ENCODE results near the gene DAZL. TPM values are rescaled to one million over a fixed set of nuclear protein-coding genes. Genes with fewer than 3 reads are reported as not detected.

The DAZL gene
- total and polyA plus RNA-seq, 9 of the 15 experiments (the other 6 are each of a cell fraction or from before 2014, with no cell fraction given): not detected

DNA sequence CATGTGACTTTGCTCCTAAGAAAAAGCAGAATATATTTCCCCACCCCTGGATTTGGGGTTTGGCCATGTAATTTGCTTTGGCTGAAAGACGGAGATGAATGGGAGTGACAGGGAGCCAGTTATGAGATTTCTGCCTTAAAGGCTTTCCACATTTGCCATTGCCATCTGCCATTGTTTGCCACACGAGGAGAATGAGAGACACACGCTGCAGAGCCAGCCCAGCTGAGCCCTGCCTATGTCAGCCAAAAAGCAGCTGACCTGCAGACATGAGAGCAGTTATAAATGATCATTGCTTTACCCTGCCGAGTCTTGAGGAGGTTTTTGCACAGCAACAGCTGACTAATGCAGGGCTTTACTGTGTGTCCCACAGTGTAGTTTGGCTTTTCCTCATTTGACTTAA is 51.1 kb downstream of the DAZL start:
- no peak overlapping the region for H2AFZ ChIP-seq (ENCODE audit: low read depth, low read length)
- no peaks in the 10 kb centered on the region for H4K20me1 ChIP-seq (replicated peaks; ENCODE audit: control insufficient read depth, insufficient read depth, low read length)
- no peaks in the 10 kb centered on the region for H3K9me3 ChIP-seq (replicated peaks; ENCODE audit: control insufficient read depth, insufficient read depth, low read depth, low read length)
- in situ Hi-C loops (cut with MboI): loop anchor here (5.0 to 10.0 kb wide), 2 partner anchors 267 to 509 kb away; no protein-coding TSS in a partner anchor
- H3K4me1 ChIP-seq (replicated peaks in 1 of 2; ENCODE audit: control insufficient read depth in 2 of 2, insufficient read depth in 2 of 2, low read length in 2 of 2): peaks cover 0 to 2% of the 10 kb centered on the region in 2 experiments; a peak in 3 of 5 replicates
- no peaks in the 10 kb centered on the region for H3K9me1 ChIP-seq (ENCODE audit: control insufficient read depth, insufficient read depth, low read length)
- H3K4me3 ChIP-seq: no peak overlapping the region
- BruUV-seq (replicated peaks): no TSS peak
- intact Hi-C loops (cut with micrococcal nuclease): loop anchor here (5.0 to 10.0 kb wide), 2 partner anchors 377 to 1349 kb away; partner anchors contain the start of gene CAPN7
- ATAC-seq: no peak
- no peak for DNase-seq (ENCODE audit: extremely low read depth in 1 of 4, low spot score in 3 of 4)
- no peak overlapping the region; the same call in 1 of the 2 replicates for H3K4me2 ChIP-seq (ENCODE audit: insufficient read depth, low read length)
- ChIA-PET CTCF (ENCODE audit: low intra/inter-chr PET ratio) (no interaction called here), POLR2A (interaction anchor here (0.5 to 0.7 kb wide), 2 partner anchors 16 to 1478 kb away, joined by 3 to 5 read pairs; no protein-coding TSS in a partner anchor)
- no peaks in the 10 kb centered on the region for H3K36me3 ChIP-seq (ENCODE audit: control insufficient read depth, insufficient read depth, low read length)
- no peaks in the 10 kb centered on the region for H3K79me2 ChIP-seq (ENCODE audit: control insufficient read depth, insufficient read depth, low read length)
- H3K27me3 ChIP-seq (ENCODE audit: control insufficient read depth in 2 of 2, insufficient read depth in 2 of 2, low read length in 2 of 2): peaks cover 5 to 22% of the 10 kb centered on the region in 2 experiments
- WGBS (ENCODE audit: insufficient coverage, low coverage, missing lambda C conversion rate): 4% methylated on average over 4 of the region's 4 CpGs
- FAIRE-seq: no peak
- TF ChIP-seq SETDB1 (IDR thresholded peaks at IDR 0.05; ENCODE audit: low read length) (no peak), RFX5 (IDR thresholded peaks at IDR 0.05; ENCODE audit: low read depth, low read length) (peak; percentile 38; the same call in 1 of the 2 replicates)
- no peak overlapping the region for H3K9ac ChIP-seq (ENCODE audit: insufficient read depth in 1 of 2, low read depth in 2 of 2, low read length in 2 of 2)
- no peak overlapping the region for H3K27ac ChIP-seq (ENCODE audit: extremely low read depth, low read depth, low read length)

DNA sequence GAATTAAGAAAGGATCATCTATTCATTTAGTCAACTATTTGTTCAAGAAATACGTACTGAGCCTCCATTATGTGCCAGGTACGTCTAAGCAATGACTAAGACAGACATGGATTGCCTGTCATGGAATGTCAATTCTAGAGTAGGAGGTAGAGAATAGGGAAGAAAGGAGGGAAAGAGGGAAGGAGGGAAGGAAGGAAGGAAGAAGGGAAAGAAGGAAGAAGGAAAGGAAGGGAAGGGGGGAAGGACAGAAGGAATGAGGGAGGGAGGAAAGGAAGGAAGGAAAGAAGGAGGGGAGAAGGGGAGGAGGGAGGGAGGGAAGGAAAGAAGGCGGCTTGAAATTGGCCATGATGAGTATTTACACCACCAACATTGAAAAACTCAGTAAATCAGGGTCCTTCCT is 52.5 kb downstream of the DAZL start:
- H3K4me3 ChIP-seq: no peak overlapping the region
- H3K4me2 ChIP-seq (ENCODE audit: insufficient read depth, low read length): no peak overlapping the region
- intact Hi-C loops (cut with micrococcal nuclease): loop anchor here (5.0 to 10.0 kb wide), 2 partner anchors 375 to 1348 kb away; partner anchors contain the start of gene CAPN7
- no peaks in the 10 kb centered on the region for H3K36me3 ChIP-seq (ENCODE audit: control insufficient read depth, insufficient read depth, low read length)
- no peak for FAIRE-seq
- no peak for DNase-seq (ENCODE audit: extremely low read depth in 1 of 4, low spot score in 3 of 4)
- H3K9ac ChIP-seq (ENCODE audit: insufficient read depth in 1 of 2, low read depth in 2 of 2, low read length in 2 of 2): no peak overlapping the region
- H3K79me2 ChIP-seq (ENCODE audit: control insufficient read depth, insufficient read depth, low read length): no peaks in the 10 kb centered on the region
- no peak for ATAC-seq
- TF ChIP-seq, protein P1, sequence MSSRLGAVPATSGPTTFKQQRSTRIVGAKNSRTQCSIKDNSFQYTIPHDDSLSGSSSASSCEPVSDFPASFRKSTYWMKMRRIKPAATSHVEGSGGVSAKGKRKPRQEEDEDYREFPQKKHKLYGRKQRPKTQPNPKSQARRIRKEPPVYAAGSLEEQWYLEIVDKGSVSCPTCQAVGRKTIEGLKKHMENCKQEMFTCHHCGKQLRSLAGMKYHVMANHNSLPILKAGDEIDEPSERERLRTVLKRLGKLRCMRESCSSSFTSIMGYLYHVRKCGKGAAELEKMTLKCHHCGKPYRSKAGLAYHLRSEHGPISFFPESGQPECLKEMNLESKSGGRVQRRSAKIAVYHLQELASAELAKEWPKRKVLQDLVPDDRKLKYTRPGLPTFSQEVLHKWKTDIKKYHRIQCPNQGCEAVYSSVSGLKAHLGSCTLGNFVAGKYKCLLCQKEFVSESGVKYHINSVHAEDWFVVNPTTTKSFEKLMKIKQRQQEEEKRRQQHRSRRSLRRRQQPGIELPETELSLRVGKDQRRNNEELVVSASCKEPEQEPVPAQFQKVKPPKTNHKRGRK (tag; IDR thresholded peaks at IDR 0.05): peak; percentile 74
- TF ChIP-seq, protein P2, sequence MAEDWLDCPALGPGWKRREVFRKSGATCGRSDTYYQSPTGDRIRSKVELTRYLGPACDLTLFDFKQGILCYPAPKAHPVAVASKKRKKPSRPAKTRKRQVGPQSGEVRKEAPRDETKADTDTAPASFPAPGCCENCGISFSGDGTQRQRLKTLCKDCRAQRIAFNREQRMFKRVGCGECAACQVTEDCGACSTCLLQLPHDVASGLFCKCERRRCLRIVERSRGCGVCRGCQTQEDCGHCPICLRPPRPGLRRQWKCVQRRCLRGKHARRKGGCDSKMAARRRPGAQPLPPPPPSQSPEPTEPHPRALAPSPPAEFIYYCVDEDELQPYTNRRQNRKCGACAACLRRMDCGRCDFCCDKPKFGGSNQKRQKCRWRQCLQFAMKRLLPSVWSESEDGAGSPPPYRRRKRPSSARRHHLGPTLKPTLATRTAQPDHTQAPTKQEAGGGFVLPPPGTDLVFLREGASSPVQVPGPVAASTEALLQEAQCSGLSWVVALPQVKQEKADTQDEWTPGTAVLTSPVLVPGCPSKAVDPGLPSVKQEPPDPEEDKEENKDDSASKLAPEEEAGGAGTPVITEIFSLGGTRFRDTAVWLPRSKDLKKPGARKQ (CRISPR knock-in tag; IDR thresholded peaks at IDR 0.05): no peak
- TF ChIP-seq, protein P3, sequence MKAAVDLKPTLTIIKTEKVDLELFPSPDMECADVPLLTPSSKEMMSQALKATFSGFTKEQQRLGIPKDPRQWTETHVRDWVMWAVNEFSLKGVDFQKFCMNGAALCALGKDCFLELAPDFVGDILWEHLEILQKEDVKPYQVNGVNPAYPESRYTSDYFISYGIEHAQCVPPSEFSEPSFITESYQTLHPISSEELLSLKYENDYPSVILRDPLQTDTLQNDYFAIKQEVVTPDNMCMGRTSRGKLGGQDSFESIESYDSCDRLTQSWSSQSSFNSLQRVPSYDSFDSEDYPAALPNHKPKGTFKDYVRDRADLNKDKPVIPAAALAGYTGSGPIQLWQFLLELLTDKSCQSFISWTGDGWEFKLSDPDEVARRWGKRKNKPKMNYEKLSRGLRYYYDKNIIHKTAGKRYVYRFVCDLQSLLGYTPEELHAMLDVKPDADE (conservative IDR thresholded peaks at IDR 0.05; ENCODE audit: control insufficient read depth, low read depth, low read length): no peak
- no peak for TF ChIP-seq HNRNPLL (IDR thresholded peaks at IDR 0.05; ENCODE audit: low read depth, low read length, poor library complexity, severe bottlenecking)
- TF ChIP-seq, protein P4, sequence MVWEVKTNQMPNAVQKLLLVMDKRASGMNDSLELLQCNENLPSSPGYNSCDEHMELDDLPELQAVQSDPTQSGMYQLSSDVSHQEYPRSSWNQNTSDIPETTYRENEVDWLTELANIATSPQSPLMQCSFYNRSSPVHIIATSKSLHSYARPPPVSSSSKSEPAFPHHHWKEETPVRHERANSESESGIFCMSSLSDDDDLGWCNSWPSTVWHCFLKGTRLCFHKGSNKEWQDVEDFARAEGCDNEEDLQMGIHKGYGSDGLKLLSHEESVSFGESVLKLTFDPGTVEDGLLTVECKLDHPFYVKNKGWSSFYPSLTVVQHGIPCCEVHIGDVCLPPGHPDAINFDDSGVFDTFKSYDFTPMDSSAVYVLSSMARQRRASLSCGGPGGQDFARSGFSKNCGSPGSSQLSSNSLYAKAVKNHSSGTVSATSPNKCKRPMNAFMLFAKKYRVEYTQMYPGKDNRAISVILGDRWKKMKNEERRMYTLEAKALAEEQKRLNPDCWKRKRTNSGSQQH (CRISPR knock-in tag; IDR thresholded peaks at IDR 0.05): 0 out of 2 replicates have a peak, but pooled peaks have one; percentile 59
- no peaks in the 10 kb centered on the region for H4K20me1 ChIP-seq (replicated peaks; ENCODE audit: control insufficient read depth, insufficient read depth, low read length)
- ChIA-PET CTCF (ENCODE audit: low intra/inter-chr PET ratio) (no interaction called here), POLR2A (interaction anchor here (0.7 kb wide), 1 partner anchor 274 kb away, joined by 3 read pairs; no protein-coding TSS in a partner anchor)
- no peaks in the 10 kb centered on the region for H3K9me1 ChIP-seq (ENCODE audit: control insufficient read depth, insufficient read depth, low read length)
- peaks cover 5 to 19% of the 10 kb centered on the region in 2 experiments for H3K27me3 ChIP-seq (ENCODE audit: control insufficient read depth in 2 of 2, insufficient read depth in 2 of 2, low read length in 2 of 2)
- H3K9me3 ChIP-seq (replicated peaks; ENCODE audit: control insufficient read depth, insufficient read depth, low read depth, low read length): no peaks in the 10 kb centered on the region
- H2AFZ ChIP-seq (ENCODE audit: low read depth, low read length): no peak overlapping the region
- BruUV-seq (replicated peaks): no TSS peak
- no peak overlapping the region for H3K27ac ChIP-seq (ENCODE audit: extremely low read depth, low read depth, low read length)
- peaks cover 0 to 2% of the 10 kb centered on the region in 2 experiments; a peak in 3 of 5 replicates for H3K4me1 ChIP-seq (replicated peaks in 1 of 2; ENCODE audit: control insufficient read depth in 2 of 2, insufficient read depth in 2 of 2, low read length in 2 of 2)
- in situ Hi-C loops (cut with MboI): loop anchor here (5.0 to 10.0 kb wide), 2 partner anchors 265 to 508 kb away; no protein-coding TSS in a partner anchor
- 9% methylated on average over 3 of the region's 3 CpGs for WGBS (ENCODE audit: insufficient coverage, low coverage, missing lambda C conversion rate)
